ENCODE measurements around the gene OGDH. TPM values are rescaled to one million over a fixed set of nuclear protein-coding genes. Genes with fewer than 3 reads are reported as not detected.

Gene OGDH
- total and polyA plus RNA-seq, 2 of the 4 experiments (the other 2 are of a cell fraction): 47.4 to 56.5 TPM

- dilution Hi-C loops (cut with HindIII; ENCODE audit: low sequenced_read_pairs, unreplicated experiment): no loop called here
These were observed 102.8 kb downstream of the OGDH start for GRCh38 chr7:44709011-44709915.

More at GRCh38 chr7:44709011-44709915, 102.8 kb downstream of the OGDH start:
- no peak for DNase-seq
- TF ChIP-seq MAZ (IDR thresholded peaks at IDR 0.05; ENCODE audit: borderline replicate concordance, low read depth, low read length): no peak
- TF ChIP-seq CEBPB (IDR thresholded peaks at IDR 0.05; ENCODE audit: low read depth, low read length): no peak
- TF ChIP-seq RFX5 (IDR thresholded peaks at IDR 0.05; ENCODE audit: low read depth, low read length): no peak
- no peak for TF ChIP-seq CHD1 (IDR thresholded peaks at IDR 0.05; ENCODE audit: low read depth, low read length)
- no peak for TF ChIP-seq NFE2L2 (IDR thresholded peaks at IDR 0.05; ENCODE audit: low read depth, low read length)
- no peak for TF ChIP-seq SMC3 (IDR thresholded peaks at IDR 0.05; ENCODE audit: low read depth, low read length)
- TF ChIP-seq MXI1 (IDR thresholded peaks at IDR 0.05; ENCODE audit: borderline replicate concordance, low read depth, low read length): no peak
- no peak for TF ChIP-seq RAD21 (IDR thresholded peaks at IDR 0.05; ENCODE audit: low read length)
- TF ChIP-seq MAFK (IDR thresholded peaks at IDR 0.05; ENCODE audit: low read depth, low read length): no peak
- TF ChIP-seq, protein P1, sequence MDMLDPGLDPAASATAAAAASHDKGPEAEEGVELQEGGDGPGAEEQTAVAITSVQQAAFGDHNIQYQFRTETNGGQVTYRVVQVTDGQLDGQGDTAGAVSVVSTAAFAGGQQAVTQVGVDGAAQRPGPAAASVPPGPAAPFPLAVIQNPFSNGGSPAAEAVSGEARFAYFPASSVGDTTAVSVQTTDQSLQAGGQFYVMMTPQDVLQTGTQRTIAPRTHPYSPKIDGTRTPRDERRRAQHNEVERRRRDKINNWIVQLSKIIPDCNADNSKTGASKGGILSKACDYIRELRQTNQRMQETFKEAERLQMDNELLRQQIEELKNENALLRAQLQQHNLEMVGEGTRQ (IDR thresholded peaks at IDR 0.05; ENCODE audit: low read depth, low read length): no peak
- TF ChIP-seq RCOR1 (IDR thresholded peaks at IDR 0.05; ENCODE audit: insufficient replicate concordance, low read length): no peak
- Histone ChIP-seq H4K20me1 (ENCODE audit: insufficient read depth, low read length) (no peaks in the 10 kb centered on the region), H3K36me3 (ENCODE audit: control insufficient read depth, insufficient read depth, low read length) (peaks cover 24% of the 10 kb centered on the region), H3K4me3 (ENCODE audit: insufficient read depth, low read depth, low read length) (no peak overlapping the region), H2BK120ac (ENCODE audit: low read depth, low read length) (no peak overlapping the region), H3K4ac (ENCODE audit: low read depth, low read length) (no peak overlapping the region), H3K79me1 (ENCODE audit: low read depth in 1 of 2, low read length in 2 of 2) (no peaks in the 10 kb centered on the region), H3K56ac (ENCODE audit: extremely low read depth, insufficient read depth, low read length) (no peak overlapping the region), H2AK9ac (replicated peaks; ENCODE audit: low read depth, low read length, poor library complexity) (no peak overlapping the region), H2AK5ac (ENCODE audit: low read depth, low read length) (no peak overlapping the region), H3K18ac (ENCODE audit: low read depth, low read length) (no peak overlapping the region), H3K23ac (ENCODE audit: low read depth, low read length) (no peak overlapping the region), H3K4me1 (ENCODE audit: control insufficient read depth, insufficient read depth, low read length) (peaks cover 3% of the 10 kb centered on the region), H2BK5ac (ENCODE audit: low read depth, low read length, poor library complexity, severe bottlenecking) (no peak overlapping the region), H3K14ac (replicated peaks; ENCODE audit: low read depth, low read length) (no peak overlapping the region), H2BK15ac (ENCODE audit: low read depth, low read length) (no peak overlapping the region), H3K9me1 (ENCODE audit: insufficient read depth, low read length) (peaks cover 13% of the 10 kb centered on the region), H3K27me3 (ENCODE audit: control insufficient read depth, insufficient read depth, low read length) (no peaks in the 10 kb centered on the region), H3K9ac (ENCODE audit: low read depth, low read length) (no peak overlapping the region), H4K91ac (ENCODE audit: insufficient read depth, low read depth, low read length) (no peak overlapping the region), H2AFZ (replicated peaks; ENCODE audit: low read length, poor library complexity) (no peak overlapping the region), H4K5ac (ENCODE audit: low read depth, low read length) (no peak overlapping the region), H3K9me3 (ENCODE audit: control insufficient read depth, insufficient read depth, low read length) (no peaks in the 10 kb centered on the region), H3K27ac (ENCODE audit: insufficient read depth, low read length) (no peak overlapping the region), H3K4me2 (ENCODE audit: low read depth, low read length) (no peak overlapping the region), H2BK20ac (ENCODE audit: low read depth, low read length) (no peak overlapping the region), H4K8ac (ENCODE audit: low read depth in 2 of 2, low read length in 2 of 2) (no peak overlapping the region)
- in situ Hi-C loops (cut with MboI; ENCODE audit: low sequenced_read_pairs): no loop called here
- 76% methylated on average over 8 of the region's 19 CpGs; no CpG with 5 or more reads in 1 of the 2 experiments for WGBS, 2 experiments (ENCODE audit: extremely low coverage in 2 of 2, insufficient read length in 1 of 2)
- ChIA-PET CTCF (no interaction called here), POLR2A (ENCODE audit: unreplicated experiment) (no interaction called here)
- no peak for ATAC-seq (ENCODE audit: low read depth)
- no TSS peak for BruUV-seq (replicated peaks)
- intact Hi-C loops (cut with micrococcal nuclease): no loop called here

Measured in IMR-90 (cell line).